Stimulated activated CD4-positive, alpha-beta T cell treated with anti-CD3 and anti-CD28 coated beads, Interleukin-4, amount 100 ng/mL, for 4 hours (primary cell): Measurements from ENCODE around the gene BRAF.
A peak's percentile ranks its signal among the peaks of the same experiment; 100 is the strongest.
"Not testable (repeated sequence)": the region's sequence is repeated elsewhere in the genome, so short reads cannot be mapped to it uniquely, and the experiment has no call there.

Experiments
- DNase-seq, 2 experiments: peaks; one replicate each; pipeline ENCODE4 v3.0.0-alpha.2; 2020

Gene BRAF

DNA sequence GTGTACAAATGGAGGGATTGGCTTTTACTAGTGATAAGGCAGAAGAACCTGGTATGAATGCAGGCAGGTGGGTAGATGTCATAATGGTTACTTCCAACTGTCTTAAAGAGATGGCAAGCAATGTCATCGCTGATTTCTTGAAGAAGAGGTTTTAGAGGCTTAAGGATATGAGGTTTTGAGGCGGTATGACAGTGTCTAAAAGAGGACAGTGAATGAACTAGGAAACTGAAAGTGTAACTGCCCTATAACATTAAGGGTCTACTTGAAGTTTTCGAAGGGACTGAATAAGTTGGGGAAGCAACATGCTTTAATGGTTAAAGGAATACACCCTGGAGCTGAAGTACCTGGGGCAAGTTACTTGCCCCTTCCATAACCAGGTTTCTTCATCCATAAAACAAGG lies 157.3 kb downstream of the BRAF start:
- DNase-seq = no peak

DNA sequence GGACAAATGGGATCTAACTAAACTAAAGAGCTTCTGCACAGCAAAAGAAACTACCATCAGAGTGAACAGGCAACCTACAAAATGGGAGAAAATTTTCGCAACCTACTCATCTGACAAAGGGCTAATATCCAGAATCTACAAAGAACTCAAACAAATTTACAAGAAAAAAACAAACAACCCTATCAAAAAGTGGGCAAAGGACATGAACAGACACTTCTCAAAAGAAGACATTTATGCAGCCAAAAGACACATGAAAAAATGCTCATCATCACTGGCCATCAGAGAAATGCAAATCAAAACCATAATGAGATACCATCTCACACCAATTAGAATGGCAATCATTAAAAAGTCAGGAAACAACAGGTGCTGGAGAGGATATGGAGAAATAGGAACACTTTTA lies 159.3 kb downstream of the BRAF start:
- not testable (repeated sequence) for DNase-seq

DNA sequence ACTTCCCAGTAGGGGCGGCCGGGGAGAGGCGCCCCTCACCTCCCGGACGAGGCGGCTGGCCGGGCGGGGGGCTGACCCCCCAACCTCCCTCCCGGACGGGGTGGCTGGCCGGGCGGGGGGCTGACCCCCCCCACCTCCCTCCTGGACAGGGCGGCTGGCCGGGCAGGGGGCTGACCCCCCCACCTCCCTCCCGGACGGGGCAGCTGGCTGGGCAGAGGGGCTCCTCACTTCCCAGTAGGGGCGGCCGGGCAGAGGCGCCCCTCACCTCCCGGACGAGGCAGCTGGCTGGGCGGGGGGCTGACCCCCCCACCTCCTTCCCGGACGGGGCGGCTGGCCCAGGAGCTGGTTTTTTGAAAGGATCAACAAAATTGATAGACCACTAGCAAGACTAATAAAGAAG lies 161.6 kb downstream of the BRAF start:
- not testable (repeated sequence) for DNase-seq

DNA sequence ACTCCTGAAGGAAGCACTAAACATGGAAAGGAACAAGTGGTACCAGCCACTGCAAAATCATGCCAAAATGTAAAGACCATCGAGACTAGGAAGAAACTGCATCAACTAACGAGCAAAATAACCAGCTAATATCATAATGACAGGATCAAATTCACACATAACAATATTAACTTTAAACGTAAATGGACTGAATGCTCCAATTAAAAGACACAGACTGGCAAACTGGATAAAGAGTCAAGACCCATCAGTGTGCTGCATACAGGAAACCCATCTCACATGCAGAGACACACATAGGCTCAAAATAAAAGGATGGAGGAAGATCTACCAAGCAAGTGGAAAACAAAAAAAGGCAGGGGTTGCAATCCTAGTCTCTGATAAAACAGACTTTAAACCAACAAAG lies 163.4 kb downstream of the BRAF start:
- not testable (repeated sequence) for DNase-seq

DNA sequence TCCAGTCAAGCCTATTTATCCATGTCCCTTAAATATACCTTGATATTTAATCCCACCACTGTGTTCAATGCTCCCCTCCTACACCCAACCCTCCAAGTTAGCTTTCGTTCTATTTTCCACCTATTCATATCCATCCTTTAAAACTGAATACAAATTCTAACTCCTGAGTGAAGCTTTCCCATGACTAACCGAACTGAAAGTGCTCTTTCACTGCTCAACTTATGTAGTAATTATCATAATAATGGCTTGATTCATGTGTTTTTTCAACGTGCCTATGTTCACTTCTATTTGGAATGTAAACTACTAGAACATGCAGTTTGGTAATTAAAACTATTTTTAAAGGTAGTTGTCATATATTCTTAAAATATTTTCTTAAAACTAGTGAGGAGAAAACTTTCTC lies 170.2 kb downstream of the BRAF start:
- no peak for DNase-seq

DNA sequence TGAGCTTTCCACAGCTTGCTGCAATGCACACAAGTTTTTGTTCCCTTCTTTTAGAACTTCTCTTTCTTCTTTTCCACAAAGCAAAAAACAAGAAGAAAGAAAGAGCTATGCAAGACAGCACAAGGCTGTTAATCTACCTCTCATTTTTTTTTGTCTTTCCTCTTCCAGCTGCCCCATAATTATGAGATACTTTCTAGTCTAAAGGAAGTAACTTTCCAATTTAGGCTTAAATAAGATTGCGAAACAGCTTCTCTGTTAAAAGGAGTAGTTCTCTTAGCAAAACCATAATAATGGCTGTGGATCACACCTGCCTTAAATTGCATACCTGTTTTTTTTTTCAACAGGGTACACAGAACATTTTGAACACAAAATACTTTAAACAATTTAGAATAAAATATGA lies 172.2 kb downstream of the BRAF start:
- no peak for DNase-seq

DNA sequence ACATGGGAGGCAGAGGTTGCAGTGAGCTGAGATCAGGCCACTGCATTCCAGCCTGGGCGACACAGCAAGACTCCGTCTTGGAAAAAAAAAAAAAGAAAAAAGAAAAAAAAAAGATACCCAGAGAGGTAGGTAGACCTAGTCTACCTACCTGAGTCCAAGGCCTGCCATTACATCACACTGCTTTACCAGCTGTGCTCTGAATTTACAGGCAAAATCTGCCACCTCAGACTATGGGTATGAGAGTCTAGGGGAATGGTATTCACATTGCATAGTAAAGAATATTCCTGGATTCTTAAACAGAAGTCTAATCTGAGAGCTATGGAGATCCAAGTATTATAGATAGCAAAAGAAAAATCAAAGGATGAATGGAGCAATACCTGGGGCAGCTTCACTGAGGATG lies 178.0 kb downstream of the BRAF start:
- no peak for DNase-seq

DNA sequence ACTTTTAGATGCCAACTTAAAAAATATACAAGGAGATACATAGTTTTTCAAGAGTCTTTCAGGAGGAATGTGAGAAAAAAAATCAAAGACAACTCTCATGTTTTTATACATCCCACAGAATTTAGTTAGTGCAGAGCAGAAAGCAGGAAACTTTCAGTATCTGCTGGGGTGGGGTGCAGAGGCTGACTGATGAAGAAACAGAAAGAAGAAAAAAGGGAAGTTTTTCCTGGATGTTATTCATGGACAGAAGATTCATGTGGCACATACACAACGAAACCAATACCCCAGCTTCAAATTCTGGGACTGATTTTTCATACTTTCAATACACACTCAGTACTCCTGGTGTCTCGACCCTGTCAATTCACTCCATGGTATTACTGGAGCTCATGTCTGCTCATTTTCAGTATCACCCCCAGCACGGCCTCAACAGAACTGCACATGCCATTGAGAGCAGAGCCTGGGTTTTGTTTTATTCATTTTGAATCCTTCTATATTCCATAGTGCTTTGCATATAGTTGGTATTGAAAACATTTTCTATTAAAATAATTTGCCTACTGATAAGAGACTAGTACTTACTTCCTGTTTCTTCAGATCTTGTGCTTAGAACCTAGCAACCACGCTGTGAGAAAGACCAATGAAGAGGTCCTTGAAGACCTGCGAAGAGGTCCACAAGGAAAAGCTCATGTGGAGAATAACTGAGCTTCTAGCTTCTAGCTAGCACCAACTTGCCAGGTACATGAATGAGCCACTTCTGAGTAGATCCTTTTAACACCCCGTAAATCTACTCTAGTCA lies 179.3 kb downstream of the BRAF start:
- no peak for DNase-seq

DNA sequence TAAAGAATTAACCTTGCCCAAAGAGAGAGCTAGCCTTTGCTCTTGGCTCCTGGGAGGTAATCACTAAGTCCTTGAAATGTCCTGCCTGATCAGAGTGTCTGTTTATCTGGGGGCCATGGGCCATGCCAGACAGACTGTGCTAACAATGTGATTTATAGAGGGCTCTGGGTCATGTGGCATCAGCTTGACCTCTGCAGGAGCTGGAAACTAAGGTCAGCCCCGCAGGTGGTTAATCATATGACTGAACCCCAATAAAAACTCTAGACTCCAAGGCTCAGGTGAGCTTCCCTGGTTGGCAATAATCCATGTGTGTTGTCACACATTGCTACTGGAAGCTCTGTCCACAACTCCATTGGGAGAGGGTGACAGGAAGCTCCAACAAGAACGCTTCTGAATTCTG lies 180.7 kb downstream of the BRAF start:
- DNase-seq = no peak

DNA sequence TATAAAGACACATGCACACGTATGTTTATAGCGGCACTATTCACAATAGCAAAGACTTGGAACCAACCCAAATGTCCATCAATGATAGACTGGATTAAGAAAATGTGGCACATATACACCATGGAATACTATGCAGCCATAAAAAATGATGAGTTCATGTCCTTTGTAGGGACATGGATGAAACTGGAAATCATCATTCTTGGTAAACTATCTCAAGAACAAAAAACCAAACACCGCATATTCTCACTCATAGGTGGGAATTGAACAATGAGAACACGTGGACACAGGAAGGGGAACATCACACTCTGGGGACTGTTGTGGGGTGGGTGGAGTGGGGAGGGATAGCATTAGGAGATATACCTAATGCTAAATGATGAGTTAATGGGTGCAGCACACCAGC lies 181.5 kb downstream of the BRAF start:
- not testable (repeated sequence) for DNase-seq

DNA sequence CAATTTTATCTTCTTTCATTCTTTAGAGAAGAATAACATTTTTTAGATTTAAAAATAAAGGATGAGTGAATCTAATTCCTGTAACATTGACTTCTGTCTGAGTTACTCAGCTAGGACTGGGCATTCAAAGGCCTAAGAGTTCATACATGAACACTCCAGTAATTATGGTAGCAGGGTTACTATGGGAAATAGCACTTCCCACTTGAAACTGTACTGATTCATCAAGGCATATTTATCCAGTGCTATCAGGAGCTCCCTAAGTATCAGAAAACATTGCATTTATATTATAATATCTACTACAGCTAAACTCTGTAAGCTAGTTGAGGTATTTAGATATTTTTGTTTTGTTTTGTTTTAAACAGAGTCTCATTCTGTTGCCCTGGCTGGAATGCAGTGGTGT lies 186.4 kb downstream of the BRAF start:
- DNase-seq = no peak

DNA sequence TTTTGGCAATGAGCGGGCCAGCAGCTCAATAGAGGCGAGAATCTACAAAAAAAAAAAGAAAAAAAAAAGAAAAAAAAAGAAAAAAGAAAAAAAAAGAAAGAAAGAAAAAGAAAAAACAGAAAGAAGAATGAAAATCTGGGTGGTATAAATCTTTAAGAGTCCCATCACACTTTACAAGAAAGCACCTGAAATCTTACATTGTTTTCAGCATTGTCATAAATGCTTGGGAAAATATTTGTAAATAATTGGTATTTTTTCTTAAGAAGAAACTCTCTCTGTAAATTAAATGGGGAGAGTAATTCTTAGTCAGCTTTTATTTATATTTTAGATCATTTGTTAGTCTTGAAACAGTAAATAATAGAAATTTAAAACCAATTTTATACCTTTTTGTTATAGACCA lies 190.0 kb downstream of the BRAF start:
- DNase-seq = no peak

DNA sequence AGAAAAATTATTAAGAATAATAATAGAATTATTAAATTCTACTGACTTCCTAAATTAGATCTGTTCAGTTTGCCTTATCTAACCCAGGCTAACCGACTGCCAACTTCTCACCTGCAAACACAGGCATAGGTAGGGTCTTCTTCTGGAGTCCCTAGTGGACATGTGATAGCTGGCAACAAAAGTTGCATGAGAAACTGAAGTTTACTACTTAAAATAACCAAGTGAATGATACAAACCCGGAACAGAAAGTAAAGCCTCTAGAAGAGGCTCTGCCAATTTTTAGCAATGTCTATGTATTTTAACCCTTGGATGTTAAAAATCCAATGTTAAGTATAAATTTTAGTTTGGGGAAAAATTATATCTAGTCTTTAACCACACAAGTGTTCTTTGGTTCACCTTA lies 190.6 kb downstream of the BRAF start:
- DNase-seq = no peak

DNA sequence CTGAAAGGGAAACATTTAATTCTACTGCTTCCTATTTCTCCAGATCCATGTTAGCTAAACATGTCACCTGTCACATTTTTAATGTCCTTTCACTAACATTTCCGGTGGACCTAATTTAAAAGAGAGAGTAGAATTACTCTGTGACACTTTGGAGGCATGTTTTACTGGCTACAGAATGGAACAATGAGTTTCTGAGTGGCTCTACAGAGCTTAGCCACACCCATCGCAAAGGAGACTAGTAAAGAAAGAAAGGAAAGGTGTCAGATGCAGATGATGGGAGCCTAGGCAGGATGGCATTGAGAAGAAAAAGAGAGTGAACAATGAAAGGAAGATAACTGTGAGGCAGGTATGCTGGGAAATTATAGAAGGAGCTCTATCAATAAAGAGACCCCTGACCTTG lies 192.3 kb downstream of the BRAF start:
- no peak for DNase-seq

DNA sequence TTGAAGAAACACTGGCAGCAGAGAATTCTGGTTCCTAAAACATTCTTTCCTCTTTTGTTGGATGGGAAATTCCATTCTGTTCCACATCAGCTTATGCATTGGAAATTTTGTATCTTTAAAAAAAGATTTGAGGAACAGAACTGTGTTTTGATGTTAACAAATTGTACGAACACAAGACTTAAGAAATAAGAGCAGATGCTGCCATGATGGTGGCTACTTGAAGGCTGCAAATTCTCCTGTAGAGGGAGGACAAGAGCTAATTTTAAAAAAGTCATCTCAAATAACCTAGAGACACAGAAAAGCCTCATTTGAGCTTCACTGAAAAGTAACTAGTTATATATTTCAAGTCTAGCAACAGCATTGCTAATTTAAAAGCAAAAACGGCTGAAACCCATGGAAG lies 198.4 kb downstream of the BRAF start:
- DNase-seq = no peak

DNA sequence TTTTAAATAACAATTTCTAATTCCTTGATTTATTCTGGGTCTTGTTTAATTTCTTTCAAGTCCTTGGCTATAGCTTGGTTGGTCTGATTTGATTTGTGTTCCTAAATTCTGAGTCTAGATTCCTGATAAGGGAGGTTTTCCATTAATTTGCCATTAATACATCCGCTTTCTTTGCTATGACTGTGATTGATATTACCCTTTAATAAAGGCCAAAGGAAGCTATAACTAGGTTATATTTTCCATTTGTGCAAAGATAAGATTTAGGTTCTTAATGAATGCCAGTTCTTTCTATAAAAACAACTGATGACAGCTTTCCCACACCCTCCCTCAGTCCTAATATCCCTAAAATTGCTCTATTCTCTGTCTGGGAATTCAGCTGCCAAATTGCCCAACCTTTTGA lies 200.0 kb downstream of the BRAF start:
- DNase-seq = no peak

DNA sequence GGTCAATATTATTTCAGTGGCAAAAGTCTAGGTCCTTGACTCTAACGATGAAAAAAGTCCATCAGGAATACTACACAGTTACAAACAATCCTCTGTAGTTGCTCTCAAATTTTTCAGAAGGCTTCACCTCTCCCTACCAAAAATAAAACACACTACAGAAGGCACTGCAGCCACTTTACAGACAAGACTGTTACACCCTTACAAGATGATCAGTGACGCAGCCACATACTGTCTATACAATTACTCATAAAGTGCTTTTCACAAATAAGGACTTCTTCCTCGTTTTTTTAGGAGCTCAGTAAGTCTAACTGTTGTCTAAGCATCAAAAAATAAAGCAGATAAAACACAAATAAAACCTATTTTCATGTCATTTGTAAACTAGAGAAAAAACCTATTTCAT lies 201.2 kb downstream of the BRAF start:
- DNase-seq = no peak

DNA sequence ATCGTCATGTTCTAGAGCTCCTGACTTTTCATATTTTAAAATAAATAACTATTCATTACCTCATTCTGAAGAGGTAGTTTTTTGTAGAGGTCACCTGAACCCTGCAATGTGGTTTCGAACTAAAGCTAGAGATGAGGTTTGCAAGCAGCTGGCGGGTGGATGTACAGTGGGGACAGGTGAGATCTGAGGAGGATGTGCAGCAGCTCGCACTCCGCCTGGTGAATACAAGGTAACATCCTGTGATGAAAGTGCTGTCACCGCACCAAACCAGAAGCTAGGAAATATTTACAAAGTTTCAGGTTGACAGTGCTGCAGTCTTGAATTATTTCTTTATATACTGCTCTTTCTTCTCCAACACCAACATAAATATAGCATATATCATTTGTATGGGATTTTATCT lies 201.7 kb downstream of the BRAF start:
- peak; percentile 10 to 26 for DNase-seq

DNA sequence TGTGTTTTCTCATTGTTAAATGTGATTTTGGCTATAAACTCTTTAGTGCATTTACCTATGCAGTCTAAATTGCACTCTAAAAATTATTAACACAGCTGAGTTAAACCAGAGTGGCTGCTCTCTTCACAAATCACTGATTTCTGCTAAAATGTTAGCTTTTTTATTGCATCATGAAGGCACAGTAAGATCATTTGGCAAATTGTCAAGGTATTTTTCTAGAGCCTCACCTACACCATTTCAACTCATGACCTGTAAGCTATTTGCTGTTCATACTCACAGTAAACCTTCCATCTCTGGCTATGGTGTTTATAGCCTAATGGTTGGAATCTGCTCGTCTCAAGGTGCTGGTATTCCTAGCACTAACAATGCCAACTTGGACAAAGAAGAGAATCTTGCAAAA lies 202.5 kb downstream of the BRAF start:
- DNase-seq = no peak

DNA sequence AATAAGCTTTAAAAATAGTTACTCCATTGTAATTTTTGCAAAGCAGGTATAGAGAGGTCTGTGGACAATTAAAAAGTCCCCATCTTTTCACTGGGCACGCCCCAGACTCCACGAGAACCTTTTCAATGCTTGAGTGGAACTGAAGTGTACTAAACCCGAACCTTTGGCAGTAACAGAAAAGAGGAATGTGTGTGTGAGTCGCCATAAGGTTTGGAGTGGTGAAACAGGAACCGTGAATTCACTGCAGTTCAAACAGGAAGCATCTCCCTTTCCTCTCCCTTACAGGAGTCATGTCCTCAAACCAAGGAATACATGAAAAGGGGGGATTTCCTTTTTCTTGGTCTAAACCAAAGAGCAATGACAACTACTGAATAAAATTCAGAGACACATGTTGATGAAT lies 205.0 kb downstream of the BRAF start:
- no peak for DNase-seq

DNA sequence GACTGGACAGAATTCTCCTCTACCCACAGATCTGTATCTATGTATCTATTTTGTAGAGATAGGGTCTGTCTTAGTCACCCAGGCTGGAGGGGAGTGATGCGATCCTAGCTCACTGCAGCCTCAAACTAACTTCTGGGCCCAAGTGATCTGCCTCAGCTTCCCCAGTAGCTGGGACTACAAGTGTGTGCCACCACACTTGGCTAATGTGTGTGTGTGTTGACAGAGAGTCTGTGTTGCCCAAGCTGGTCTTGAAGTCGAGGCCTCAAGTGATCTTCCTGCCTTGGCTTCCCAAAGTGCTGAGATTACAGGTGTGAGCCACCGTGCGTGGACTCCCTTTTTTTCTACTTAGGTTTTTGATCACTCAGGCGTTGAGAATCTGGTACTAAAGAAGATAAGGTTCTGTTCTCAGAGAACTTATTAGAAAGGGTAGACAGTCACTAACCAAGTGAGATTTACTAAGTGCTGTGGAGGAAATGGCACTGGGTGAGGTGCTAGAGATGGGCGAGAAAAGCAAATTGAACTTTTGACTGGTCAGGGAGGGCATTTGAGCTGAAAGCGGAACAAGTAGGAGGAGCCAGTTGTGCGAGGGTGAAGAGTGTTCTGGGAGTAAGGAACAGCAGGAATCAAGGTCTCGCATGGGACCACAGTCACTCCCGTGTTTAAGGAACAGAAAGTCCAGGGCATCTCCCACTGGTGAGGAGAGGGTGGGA lies 210.2 kb downstream of the BRAF start:
- DNase-seq = no peak

DNA sequence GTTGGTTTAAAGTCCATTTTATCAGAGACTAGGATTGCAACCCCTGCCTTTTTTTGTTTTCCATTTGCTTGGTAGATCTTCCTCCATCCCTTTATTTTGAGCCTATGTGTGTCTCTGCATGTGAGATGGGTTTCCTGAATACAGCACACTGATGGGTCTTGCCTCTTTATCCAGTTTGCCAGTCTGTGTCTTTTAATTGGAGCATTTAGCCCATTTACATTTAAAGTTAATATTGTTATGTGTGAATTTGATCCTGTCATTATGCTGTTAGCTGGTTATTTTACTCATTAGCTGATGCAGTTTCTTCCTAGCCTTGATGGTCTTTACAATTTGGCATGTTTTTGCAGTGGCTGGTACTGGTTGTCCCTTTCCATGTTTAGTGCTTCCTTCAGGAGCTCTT lies 212.3 kb downstream of the BRAF start:
- not testable (repeated sequence) for DNase-seq

DNA sequence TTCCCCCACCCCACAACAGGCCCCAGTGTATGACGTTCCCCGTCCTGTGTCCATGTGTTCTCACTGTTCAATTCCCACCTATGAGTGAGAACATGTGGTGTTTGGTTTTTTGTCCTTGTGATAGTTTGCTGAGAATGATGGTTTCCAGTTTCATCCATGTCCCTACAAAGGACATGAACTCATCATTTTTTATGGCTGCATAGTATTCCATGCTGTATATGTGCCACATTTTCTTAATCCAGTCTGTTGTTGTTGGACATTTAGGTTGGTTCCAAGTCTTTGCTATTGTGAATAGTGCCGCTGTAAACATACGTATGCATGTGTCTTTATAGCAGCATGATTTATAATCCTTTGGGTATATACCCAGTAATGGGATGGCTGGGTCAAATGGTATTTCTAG lies 216.0 kb downstream of the BRAF start:
- DNase-seq = not testable (repeated sequence)

DNA sequence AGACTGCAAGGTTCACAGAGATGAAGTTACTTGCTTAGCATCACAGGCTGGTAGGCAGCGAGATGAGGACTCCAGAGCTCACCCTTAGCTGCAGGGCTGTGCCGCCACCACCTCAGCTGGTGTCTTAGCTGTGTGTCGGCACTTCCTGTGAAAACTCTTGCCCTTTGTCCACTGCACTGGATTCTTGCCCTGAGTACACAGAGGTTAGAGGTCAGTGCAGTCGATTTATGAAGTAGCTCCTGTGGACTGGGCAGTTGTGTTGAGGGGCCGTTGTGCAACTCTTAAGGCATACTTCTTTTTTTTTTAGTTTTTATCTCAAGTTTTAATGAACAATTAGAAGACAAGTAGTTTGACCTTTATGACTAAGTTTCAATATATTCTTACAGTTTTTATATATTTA lies 217.6 kb downstream of the BRAF start:
- no peak for DNase-seq

DNA sequence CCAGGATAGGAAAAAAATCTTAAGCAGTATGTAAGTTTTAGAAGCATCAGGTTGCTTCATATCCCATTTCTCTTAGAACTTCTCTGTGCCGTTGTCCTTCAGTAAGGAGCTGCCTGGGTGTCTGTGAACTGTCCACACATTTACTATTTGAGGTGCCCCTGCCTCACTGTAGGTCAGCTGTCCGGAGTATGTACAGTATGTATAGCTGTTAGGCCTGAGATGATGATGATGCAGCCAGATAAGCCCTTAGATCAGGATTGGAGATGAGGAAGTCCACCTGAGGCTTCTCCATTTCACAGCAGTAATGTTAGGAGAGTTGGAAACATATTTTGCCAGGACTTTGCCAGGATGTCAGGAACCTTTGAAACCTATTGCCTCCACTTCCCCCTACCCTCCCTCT lies 220.5 kb downstream of the BRAF start:
- no peak for DNase-seq
